MM.1S (cell line): ENCODE measurements around the gene AGPAT2.

Experiments used
- DNase-seq: peaks from one replicate; pipeline ENCODE4 v3.0.0-alpha.2; 2015
- H2AFZ ChIP-seq: fragments of 300-600 bp; sonication (generic); 2 replicates; pipeline ENCODE4 v1.6.0; 2016; ENCODE audit warnings: antibody characterized with exemption, low read length
- H3F3A ChIP-seq: fragments of 300-600 bp; sonication (generic); 2 replicates; pipeline ENCODE4 v1.6.1; 2016; ENCODE audit warnings: mild to moderate bottlenecking, antibody characterized with exemption, low read length, moderate library complexity, mixed read lengths; ENCODE audit not compliant: insufficient read depth
- H3K27ac ChIP-seq: fragments of 300-600 bp; sonication (generic); 2 replicates; pipeline ENCODE4 v1.5.1; 2016; ENCODE audit warnings: mild to moderate bottlenecking, low read length
- H3K27me3 ChIP-seq: fragments of 300-600 bp; sonication (generic); replicated peaks from 2 replicates; pipeline ENCODE4 v1.6.0; 2016; ENCODE audit warnings: low read length; ENCODE audit not compliant: insufficient read depth
- H3K36me3 ChIP-seq: fragments of 300-600 bp; sonication (generic); replicated peaks from 2 replicates; pipeline ENCODE4 v1.6.1; 2016; ENCODE audit warnings: mild to moderate bottlenecking, low read length, mixed read lengths; ENCODE audit not compliant: insufficient read depth
- H3K4me1 ChIP-seq: fragments of 300-600 bp; sonication (generic); 2 replicates; pipeline ENCODE4 v1.6.1; 2016; ENCODE audit warnings: low read length, mixed read lengths
- H3K4me2 ChIP-seq: fragments of 300-600 bp; sonication (generic); 2 replicates; pipeline ENCODE4 v1.6.0; 2016; ENCODE audit warnings: low read depth, low read length
- H3K4me3 ChIP-seq: fragments of 300-600 bp; sonication (generic); 2 replicates; pipeline ENCODE4 v1.5.1; 2016; ENCODE audit warnings: low read length, mixed read lengths
- H3K79me2 ChIP-seq: fragments of 300-600 bp; sonication (generic); 2 replicates; pipeline ENCODE4 v1.6.1; 2016; ENCODE audit warnings: mixed run types, low read length, mixed read lengths
- H3K9ac ChIP-seq: fragments of 300-600 bp; sonication (generic); 2 replicates; pipeline ENCODE4 v1.6.1; 2016; ENCODE audit warnings: low read length, mixed read lengths
- H3K9me2 ChIP-seq: fragments of 300-600 bp; sonication (generic); replicated peaks from 2 replicates; pipeline ENCODE4 v1.6.1; 2016; ENCODE audit warnings: mild to moderate bottlenecking, low read length, mixed read lengths; ENCODE audit not compliant: insufficient read depth
- H3K9me3 ChIP-seq: fragments of 300-600 bp; sonication (generic); replicated peaks from 2 replicates; pipeline ENCODE4 v1.6.1; 2016; ENCODE audit warnings: mild to moderate bottlenecking, low read length, mixed read lengths; ENCODE audit not compliant: insufficient read depth
- H4K20me1 ChIP-seq: fragments of 300-600 bp; sonication (generic); 2 replicates; pipeline ENCODE4 v1.6.1; 2016; ENCODE audit warnings: mild to moderate bottlenecking, low read length, moderate library complexity, mixed read lengths; ENCODE audit not compliant: insufficient read depth
- EZH2 ChIP-seq: fragments of 300-600 bp; sonication (generic); optimal IDR thresholded peaks from 2 replicates; pipeline ENCODE3; 2017; ENCODE audit warnings: low read depth, mild to moderate bottlenecking, antibody characterized with exemption, low read length, mixed read lengths
- EZH2phosphoT487 ChIP-seq: fragments of 300-600 bp; sonication (generic); IDR thresholded peaks from 2 replicates; pipeline ENCODE4 v1.6.1; 2018; ENCODE audit warnings: antibody characterized with exemption, low read length
- TF ChIP-seq, protein P1 (sequence below): fragments of 300-600 bp; sonication (generic); IDR thresholded peaks from 2 replicates; pipeline ENCODE4 v1.5.1; 2016; ENCODE audit warnings: antibody characterized with exemption, low read length, mixed read lengths

Gene AGPAT2

GRCh38 chr9:136681945-136682699, 5.1 kb downstream of the AGPAT2 start:
- Histone ChIP-seq H3K4me1 (no peaks in the 10 kb centered on the region), H3K79me2 (no peaks in the 10 kb centered on the region), H3F3A (no peaks in the 10 kb centered on the region), H3K27ac (no peak overlapping the region), H2AFZ (no peak overlapping the region), H3K27me3 (peaks cover 96% of the 10 kb centered on the region), H4K20me1 (no peaks in the 10 kb centered on the region), H3K4me2 (no peak overlapping the region), H3K9me3 (no peaks in the 10 kb centered on the region), H3K4me3 (no peak overlapping the region), H3K9me2 (no peaks in the 10 kb centered on the region), H3K36me3 (no peaks in the 10 kb centered on the region), H3K9ac (no peak overlapping the region)
- no peak for DNase-seq
- TF ChIP-seq, protein P1, sequence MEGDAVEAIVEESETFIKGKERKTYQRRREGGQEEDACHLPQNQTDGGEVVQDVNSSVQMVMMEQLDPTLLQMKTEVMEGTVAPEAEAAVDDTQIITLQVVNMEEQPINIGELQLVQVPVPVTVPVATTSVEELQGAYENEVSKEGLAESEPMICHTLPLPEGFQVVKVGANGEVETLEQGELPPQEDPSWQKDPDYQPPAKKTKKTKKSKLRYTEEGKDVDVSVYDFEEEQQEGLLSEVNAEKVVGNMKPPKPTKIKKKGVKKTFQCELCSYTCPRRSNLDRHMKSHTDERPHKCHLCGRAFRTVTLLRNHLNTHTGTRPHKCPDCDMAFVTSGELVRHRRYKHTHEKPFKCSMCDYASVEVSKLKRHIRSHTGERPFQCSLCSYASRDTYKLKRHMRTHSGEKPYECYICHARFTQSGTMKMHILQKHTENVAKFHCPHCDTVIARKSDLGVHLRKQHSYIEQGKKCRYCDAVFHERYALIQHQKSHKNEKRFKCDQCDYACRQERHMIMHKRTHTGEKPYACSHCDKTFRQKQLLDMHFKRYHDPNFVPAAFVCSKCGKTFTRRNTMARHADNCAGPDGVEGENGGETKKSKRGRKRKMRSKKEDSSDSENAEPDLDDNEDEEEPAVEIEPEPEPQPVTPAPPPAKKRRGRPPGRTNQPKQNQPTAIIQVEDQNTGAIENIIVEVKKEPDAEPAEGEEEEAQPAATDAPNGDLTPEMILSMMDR: no peak
- TF ChIP-seq EZH2phosphoT487: no peak
- TF ChIP-seq EZH2: no peak

- Histone ChIP-seq H3K4me1 (no peaks in the 10 kb centered on the region), H3K79me2 (no peaks in the 10 kb centered on the region), H3K4me2 (no peak overlapping the region), H2AFZ (no peak overlapping the region), H3K27me3 (peaks cover 98% of the 10 kb centered on the region), H3K27ac (no peak overlapping the region), H3K4me3 (no peak overlapping the region), H3K36me3 (no peaks in the 10 kb centered on the region), H3K9me2 (no peaks in the 10 kb centered on the region), H3K9ac (no peak overlapping the region), H3K9me3 (no peaks in the 10 kb centered on the region), H3F3A (no peaks in the 10 kb centered on the region), H4K20me1 (no peaks in the 10 kb centered on the region)
- no peak for TF ChIP-seq EZH2phosphoT487
- TF ChIP-seq, protein P1: no peak
- no peak for TF ChIP-seq EZH2
- no peak for DNase-seq
Measured at GRCh38 chr9:136681029-136681428, 6.2 kb downstream of the AGPAT2 start.

DNA sequence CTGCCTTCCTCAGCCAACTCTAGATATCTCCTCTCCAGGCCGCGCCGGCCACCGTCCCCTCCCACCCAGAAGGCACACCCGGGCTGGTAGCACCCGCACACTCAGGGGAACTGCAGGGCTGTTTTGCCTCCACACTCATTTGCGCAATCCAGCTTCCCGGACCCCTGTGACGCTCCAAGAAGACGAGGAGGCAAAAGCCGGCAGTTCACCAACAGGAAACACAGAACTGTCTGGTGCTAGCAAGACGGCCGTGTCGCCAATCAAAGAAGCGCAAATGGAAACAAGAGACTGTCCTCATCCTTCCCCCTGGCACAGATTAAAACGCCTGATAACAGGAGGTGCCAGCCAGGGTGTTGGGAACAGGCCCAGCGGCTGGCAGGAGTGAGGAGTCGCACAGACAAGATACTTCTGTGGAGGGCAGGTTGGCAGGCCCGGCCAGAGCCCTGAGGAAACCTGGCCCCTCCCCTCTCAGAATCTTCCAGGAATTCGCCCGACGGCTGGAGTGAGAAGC, 7.8 kb downstream of the AGPAT2 start:
- no peaks in the 10 kb centered on the region for H3K79me2 ChIP-seq
- no peaks in the 10 kb centered on the region for H3K4me1 ChIP-seq
- H3K9ac ChIP-seq: no peak overlapping the region
- H3K9me3 ChIP-seq: no peaks in the 10 kb centered on the region
- H3K36me3 ChIP-seq: no peaks in the 10 kb centered on the region
- H3K27me3 ChIP-seq: peaks cover 95% of the 10 kb centered on the region
- H4K20me1 ChIP-seq: no peaks in the 10 kb centered on the region
- H3K27ac ChIP-seq: no peak overlapping the region
- TF ChIP-seq EZH2: no peak
- TF ChIP-seq, protein P1: no peak
- TF ChIP-seq EZH2phosphoT487: no peak
- no peak for DNase-seq
- no peaks in the 10 kb centered on the region for H3K9me2 ChIP-seq
- no peaks in the 10 kb centered on the region for H3F3A ChIP-seq
- H3K4me3 ChIP-seq: no peak overlapping the region
- H2AFZ ChIP-seq: no peak overlapping the region
- no peak overlapping the region for H3K4me2 ChIP-seq
